ENCODE data around the gene PIK3R1.

Gene PIK3R1

DNA sequence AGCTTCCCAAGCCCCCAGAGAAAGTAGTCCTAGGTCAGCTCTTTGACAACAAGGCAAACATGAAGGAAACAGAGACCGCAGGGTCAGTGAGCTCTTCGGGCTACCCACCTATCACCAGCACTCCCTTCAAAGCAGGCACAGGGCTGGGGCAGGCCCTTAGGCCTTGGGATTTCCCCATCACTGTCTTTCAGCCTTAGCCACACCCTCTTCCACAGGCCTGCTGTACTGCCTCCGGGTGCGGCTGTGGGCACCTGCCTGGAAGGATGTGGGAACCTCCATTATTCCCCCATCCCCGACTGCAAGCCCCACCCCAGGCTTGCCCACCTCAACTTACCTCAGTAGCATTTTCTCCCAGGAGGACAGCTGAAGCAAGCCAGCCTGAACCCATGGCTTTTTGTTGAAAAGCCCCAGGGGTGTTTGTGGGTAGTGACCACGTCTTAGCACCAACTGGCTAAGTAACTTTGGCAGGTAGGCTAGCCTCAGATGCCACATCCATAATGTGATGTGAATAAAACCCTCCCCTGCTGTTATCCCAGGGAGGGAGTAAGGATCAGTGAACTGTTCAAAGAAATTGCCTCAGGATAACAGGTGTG, 100.2 kb downstream of the PIK3R1 start:
- H3K27ac ChIP-seq, result no peak overlapping the region

DNA sequence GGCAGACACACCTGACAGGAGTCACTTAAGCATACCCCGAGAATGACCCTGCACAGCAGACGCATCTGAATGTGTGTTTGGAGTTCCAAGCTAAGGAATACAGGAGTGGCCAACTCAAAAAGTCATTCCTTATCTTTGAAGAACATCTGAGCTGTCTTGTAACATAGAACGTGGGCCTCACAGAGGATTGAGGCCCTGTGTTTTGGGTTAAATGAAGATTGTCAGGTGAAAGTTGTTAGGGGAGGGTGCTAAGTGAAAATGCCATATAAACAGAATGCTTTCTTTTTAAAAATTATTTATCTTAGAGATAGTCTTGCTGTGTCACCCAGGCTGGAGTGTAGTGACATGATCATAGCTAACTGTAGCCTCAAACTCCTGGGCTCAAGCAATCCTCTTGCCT, 100.9 kb downstream of the PIK3R1 start:
- no peak overlapping the region for H3K27ac ChIP-seq
- DNase-seq (ENCODE audit: low read depth, low spot score), result no peak

More for the DNA sequence above, 100.2 kb downstream of the PIK3R1 start:
- DNase-seq (ENCODE audit: low read depth, low spot score), result no peak

DNA sequence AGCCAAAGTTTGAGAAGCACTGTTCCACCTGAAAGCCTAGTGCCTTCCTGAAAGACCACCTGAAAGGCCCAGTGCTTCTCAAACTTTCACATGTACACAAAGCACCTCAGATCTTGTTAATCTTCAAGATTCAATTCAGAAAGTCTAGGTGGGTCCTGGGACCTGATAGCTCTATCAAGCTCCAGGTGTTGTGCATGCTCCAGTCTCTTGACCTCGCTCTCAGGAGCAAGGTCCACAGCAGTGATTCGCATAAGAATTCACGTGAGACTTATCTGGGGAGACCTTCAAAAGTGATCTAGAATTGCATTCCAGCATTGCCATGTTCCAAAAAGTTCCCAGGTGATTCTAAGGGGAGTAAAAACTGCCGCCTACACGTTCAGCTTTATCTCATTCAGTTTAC, 102.1 kb downstream of the PIK3R1 start:
- H3K27ac ChIP-seq, result no peak overlapping the region
- DNase-seq (ENCODE audit: low read depth, low spot score), result no peak

DNA sequence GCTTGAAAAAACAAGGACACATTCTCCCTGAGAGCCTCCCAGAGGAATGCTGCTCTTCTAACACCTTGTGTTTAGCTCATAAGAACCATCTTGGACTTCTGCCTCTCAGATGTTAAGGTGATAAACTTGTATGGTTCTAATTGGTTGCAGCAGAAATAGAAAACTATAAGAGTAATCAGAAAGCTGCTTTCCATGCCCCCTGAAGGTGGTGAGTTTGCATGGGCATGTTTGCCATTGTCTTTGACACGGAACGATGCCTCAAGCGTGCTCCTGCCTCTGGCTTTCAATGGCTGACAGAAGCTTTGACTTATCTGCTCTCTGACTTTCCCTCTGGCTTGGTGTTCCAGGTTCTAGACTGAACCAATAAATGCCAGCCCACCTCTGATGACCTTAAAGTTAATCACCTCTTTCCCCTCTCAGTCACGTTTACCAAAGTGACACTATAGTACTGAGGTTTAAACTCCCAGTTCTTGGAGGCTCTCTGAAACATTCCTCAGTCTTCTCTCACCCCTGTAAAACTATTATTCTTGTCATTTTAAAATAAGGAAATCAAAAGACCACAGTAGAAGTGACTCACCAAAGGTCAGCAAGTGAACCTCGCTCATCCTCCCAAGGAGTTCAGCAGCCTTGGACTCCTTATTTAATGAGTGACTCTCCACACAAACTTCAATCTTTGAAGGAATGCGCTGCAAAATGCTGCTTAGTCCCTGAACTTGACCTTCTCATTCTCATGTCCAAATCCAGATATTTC, 103.6 kb downstream of the PIK3R1 start:
- no peak for DNase-seq (ENCODE audit: low read depth, low spot score)
- peak overlapping the region; percentile 70 for H3K27ac ChIP-seq

DNA sequence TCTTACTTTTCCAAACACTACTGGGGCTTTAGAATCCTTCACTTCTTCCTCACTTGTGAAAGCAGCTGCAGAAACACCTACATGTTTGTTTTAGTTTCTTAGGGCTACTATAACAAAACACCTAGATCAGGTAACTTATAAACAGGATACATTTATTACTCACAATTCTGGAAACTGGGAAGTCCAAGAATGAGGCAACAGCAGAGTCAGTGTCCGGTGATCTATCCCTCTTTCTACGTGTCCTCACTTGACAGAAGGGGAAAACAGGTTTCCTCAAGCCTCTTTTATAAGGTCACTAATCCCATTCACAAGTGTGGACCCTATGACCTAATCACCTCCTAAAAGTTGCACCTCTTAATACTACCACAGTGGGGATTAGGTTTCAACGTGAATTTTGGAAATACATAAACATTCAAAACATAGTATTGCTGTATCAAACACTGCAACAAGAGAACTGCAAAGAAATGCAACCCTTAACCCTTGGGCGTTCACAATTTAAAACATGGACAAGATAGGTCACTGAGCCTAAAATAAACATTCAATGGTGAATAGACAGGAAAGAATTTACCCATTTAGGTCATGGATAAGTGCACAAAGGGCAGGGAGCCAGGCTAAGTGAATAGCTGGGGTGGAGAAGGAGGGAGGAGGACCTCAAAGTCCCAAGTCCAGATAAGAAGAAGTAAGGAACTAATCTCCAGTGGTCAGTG, 104.3 kb downstream of the PIK3R1 start:
- peak; percentile 40 for DNase-seq (ENCODE audit: low read depth, low spot score)

DNA sequence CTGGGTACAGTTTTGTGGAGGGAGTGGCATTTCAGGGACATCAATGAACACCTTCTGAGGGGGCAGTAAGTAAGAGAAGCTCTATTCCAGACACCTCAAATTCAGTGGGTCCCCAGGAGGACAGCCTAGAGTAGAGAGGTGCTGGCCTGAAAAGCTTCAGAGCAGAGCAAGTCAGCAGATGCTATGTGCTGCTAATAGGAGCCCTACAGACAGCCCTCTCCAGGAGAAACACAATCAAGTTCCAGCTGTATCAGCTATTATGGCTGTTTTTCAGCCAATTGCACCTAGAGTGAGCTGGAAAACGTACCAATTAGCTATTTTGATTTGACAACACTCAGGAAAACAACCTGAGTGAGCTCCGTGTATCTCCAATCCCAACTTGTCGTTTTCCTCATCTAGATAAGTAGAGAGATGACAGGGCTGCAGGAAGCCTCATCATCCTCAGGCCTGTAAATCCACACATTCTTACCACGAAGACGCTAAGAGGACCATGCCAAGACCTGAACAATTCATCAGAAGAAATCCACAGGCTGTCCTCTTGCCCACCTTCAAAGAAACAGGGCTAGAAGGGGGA, 104.9 kb downstream of the PIK3R1 start:
- no peak for DNase-seq (ENCODE audit: low read depth, low spot score)
- H3K27ac ChIP-seq, result peak overlapping the region; percentile 70

More for the DNA sequence above, 104.3 kb downstream of the PIK3R1 start:
- H3K27ac ChIP-seq, result peak overlapping the region; percentile 70

DNA sequence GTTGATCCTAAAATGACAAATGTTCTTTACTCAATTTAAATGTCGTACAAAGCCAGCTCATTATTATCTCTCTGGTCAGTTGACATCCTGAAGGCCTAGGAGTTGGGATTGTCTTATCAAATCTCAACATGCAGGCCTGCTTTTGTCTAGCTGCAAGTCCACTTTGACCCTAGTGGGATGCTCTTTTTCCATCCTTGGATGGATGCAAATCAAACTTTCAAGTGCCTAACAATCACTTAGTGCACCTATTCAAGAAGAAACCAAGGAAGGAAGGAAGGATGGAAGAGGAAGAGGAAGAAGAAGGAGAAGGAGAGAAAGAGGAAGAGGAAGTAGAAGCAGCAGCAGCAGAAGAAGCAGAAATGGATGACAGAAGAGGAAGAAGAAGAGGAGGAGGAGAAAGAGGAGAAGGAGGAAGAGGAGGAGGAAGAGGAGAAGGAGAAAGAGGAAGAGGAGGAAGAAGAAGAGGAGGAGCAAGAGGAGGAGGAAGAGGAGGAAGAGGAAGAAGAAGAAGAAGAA, 109.6 kb downstream of the PIK3R1 start:
- no peak for DNase-seq (ENCODE audit: low read depth, low spot score)
- no peak overlapping the region for H3K27ac ChIP-seq

DNA sequence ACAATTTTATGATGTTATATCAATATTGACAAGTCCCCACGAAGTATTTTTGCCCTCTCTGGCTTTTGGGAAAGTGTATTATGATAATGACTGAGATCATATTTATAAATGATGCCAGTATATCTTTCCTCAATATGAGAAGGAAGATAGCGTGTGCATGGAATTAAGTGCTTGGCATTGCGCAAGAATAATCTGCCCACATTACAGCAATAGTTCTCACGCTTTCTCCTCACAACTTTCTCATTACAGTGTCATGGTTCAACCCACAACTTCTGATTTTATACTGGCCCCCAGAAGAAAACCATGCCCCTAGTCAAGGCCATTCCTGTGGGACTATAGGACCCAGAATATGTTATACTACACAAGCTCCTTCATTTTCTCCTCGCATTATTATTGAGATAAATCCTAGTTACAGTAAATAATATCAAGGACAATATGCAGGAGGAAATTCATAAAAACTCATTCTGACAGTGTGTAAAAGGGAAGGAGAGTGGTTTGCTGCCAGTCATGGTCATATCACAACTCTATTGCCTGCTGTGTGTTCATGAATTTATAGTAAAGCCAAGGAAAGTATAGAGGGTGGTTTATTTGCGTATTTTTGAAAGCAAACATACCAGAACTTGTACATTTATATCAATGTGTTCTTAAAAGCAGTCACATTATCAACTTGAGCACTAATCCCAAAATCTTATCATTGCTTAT, 114.1 kb downstream of the PIK3R1 start:
- no peak overlapping the region for H3K27ac ChIP-seq
- DNase-seq (ENCODE audit: low read depth, low spot score), result no peak

DNA sequence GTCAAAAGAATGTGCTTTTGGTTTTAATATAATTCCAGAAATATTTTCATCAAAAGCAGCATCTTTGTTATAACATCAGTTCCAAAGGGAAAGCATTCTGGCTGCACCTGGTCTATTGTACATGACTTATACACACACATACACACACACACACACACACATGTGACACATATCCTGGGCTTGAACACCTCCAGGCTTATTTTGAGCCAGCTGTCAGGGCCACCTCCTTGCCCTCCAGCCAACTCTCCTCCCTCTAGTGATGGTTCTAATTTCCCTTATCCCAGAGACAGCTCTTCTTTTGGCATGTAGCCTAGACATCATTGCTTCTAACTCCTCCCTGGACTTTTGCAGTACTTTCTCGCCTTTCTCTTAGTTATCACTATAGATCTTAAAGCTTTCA, 115.0 kb downstream of the PIK3R1 start:
- peak overlapping the region; percentile 27 for H3K27ac ChIP-seq
- no peak for DNase-seq (ENCODE audit: low read depth, low spot score)

DNA sequence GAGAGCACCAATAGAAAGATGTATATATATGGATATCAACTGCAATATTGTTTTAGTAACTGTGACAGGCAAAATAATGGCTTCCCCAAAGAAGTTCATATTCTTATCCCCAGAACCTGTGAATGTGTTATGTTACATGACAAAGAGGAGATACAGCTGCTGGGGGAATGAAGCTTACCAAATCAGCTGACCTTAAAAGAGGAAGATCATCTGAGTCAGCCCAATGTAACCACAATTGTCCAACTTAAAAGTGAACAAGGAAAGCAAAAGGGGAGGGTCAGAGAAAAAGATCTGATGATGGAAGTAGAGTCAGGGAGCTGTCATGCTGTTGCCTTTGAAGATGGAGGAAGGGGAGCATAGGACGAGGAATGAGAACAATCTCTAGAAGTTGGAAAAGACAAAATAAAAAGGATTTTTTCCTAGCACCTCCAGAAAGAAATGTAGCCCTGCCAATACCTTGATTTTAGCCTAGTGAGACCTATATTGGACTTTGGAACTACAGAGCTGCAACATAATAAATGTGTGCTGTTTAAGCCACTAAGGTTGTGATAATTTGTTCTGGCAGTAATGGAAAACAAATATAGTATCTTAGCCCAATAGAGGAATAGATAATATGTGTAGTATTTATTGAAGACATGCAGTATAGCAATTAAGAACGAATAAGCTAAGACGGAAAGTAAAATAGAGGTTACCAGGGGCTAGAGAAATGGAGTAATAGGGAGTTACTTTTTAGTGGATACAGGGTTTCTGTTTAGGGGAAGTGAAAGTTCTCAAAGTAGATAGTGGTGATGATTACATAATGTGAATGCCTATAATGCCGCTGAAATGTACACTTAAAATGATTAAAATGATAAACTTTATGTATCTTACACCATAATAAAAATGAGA, 115.9 kb downstream of the PIK3R1 start:
- H3K27ac ChIP-seq, result peak overlapping the region; percentile 27

DNA sequence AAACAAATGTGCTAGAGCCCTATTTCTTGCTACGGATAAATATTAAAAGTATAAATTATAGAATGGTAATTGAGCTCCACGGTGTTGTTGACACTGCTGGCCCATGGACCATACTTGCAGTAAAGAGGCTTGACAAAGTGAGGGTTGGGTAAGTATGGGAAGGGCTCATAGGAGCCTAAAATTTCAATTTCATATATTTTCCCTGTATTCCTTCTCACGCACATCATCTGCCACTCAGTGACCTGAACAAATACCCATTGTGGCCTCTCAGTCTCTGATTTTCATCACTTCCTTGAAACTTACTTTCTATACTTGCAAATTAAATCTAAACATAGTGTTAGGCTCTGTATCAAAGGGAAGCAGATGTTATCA, 116.5 kb downstream of the PIK3R1 start:
- DNase-seq (ENCODE audit: low read depth, low spot score), result no peak
- peak overlapping the region; percentile 55 for H3K27ac ChIP-seq

More for the DNA sequence above, 115.9 kb downstream of the PIK3R1 start:
- DNase-seq (ENCODE audit: low read depth, low spot score), result no peak

DNA sequence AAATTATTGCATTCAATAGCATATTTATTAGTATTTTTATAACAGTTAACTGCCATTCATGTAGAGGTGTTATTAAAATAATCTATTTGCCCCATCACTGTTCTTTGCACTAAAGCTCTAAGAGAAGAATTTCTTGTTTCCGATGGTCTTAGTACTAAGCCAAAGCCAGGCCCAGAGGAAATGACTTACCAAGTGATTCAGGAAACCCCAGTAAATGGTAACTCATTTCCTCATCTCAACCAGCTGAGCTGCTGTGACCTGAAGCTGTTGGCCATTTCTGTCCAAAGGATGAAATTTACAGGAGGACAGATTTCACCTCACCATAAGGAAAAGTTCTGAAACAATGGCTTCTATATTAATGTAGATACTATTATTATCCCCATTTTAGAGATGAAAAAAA, 117.0 kb downstream of the PIK3R1 start:
- peak overlapping the region; percentile 55 for H3K27ac ChIP-seq
- DNase-seq (ENCODE audit: low read depth, low spot score), result no peak

DNA sequence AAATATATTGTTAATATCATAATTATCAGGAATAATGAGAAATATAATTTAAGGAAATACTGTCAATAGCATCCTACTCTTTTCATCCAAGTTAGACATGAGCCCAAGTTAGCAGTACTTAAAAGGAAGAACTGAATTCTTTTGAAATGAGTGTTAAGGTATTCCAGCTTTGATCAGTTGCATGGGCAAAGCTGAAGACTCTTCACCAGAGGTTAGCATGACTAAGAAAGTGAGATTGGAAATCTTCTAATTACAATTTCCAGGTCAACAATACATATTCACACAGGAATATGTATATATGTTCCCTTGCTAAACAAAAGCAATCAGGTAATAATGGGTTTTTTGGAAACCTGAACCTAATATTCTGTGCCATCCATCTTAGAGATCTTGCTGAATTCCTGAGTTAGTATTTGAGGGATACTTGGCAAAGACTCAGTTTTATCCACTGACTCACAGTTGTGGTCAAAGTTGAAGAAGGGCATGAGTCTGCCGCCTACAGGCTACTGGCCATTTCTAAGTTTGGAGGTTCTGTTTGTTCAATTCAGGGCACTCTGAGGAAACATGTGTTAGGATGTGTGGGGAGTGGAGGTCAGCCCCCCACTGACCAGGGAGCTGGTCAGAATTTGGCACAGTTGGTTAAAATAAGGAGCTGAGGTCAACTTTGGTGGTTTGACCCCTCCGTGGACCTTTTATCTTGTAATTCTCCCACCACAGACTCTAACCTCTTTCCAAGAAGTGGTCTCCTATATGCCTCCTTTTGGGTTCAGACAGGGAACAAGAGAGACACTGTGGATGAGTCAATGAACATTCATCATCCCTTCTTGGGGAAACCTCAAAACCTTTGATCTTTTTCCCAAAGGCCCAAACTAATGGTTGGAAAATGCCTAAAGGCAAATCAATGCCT, 118.3 kb downstream of the PIK3R1 start:
- DNase-seq (ENCODE audit: low read depth, low spot score), result no peak
- peak overlapping the region; percentile 55 for H3K27ac ChIP-seq

DNA sequence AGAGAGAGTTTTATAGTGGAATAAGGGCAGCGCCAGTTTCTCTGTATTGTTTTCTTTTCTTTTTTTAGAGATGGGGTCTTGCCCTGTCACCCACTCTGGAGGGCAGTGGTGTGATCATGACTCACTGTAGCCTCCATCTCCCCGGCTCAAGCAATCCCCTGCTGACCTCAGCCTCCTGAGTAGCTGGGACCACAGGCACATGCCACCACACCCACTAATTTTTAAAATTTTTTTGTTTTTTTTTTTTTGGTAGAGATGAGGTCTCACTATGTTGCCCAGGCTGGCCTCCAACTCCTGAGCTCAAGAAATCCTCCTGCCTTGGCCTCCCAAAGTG, 119.0 kb downstream of the PIK3R1 start:
- H3K27ac ChIP-seq, result peak overlapping the region; percentile 55
- DNase-seq (ENCODE audit: low read depth, low spot score), result no peak

DNA sequence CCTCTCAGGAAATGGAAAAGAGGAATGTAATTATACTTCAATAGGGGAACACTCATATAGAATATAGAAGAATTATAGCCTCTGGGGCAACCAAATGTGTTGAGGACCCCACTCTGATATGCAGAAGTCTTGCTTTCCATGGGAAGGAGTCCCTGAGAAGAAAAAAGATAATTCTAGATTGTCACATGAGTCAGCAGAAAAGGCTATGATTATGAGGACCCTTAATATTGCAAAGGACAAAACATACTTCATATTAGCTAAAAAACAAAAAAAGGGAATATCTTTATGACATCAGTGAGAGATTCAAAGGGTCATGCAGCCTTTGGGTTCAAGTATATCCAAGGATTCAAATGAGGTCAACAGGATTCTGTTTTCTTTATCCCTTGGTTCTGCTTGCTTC, 119.5 kb downstream of the PIK3R1 start:
- no peak overlapping the region for H3K27ac ChIP-seq
- DNase-seq (ENCODE audit: low read depth, low spot score), result no peak

DNA sequence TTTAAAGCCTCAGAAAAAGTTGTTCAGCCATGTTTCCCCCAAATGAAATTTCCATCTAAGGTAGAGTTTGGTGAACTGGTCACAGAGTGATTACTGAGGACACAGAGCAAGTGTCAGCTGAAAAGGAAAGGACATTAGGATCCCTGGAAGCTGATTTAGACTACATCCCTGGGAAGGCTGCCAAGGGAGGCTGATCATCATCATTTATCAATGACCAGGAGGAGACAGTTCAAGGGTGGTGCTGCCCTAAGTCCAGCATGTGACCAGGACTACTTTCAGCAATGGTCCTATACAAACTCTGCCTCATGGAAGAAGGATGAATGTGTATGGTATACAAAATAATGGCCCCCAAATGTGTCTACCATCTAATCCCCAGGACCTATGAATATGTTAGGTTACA, 120.6 kb downstream of the PIK3R1 start:
- no peak overlapping the region for H3K27ac ChIP-seq
- DNase-seq (ENCODE audit: low read depth, low spot score), result no peak

DNA sequence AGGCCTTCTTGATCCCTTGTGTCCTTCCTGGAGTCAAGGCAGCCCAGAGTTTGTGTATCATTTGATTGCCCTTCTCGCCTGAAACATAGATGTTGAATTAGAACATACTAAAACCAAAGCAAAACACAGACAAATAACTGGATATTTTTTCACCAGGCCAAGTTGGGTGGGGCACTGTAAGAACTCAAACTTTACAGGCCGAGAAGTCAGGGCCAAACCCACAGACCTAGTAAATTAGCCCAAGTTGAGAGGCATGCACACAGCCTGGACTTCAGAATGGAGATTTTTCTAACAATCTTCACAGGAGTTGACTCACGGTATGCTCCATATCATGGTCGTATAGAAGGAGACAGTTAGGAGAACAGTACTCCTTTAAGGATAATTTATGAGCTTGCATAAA, 121.7 kb downstream of the PIK3R1 start:
- no peak overlapping the region for H3K27ac ChIP-seq
- no peak for DNase-seq (ENCODE audit: low read depth, low spot score)

DNA sequence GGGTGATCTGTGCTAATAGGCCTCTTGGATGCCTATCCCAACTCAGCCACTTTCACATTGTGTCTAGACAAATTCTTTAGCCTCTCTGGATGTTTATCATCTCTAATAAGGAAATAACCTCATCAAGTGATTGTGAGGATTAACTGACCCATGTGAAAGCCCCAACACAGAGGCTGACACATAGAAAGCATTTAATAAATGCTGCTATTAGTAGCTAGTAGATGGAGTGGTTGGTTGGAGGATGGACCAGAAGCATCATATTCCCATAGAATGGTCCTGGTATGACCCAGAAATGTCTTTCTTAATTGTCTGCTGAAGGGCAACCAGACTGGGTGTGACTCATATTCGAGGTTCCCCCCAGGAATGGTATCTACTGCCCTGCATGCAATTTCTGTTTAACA, 124.4 kb downstream of the PIK3R1 start:
- H3K27ac ChIP-seq, result no peak overlapping the region
- no peak for DNase-seq (ENCODE audit: low read depth, low spot score)
